Measurements from ENCODE around the gene ACTR1B.

- no peak for TF ChIP-seq EZH2phosphoT487 (IDR thresholded peaks at IDR 0.05; ENCODE audit: low read depth, severe bottlenecking, unreplicated experiment)
- no peak for TF ChIP-seq CTCF (IDR thresholded peaks at IDR 0.05; ENCODE audit: poor library complexity)
Measured at GRCh38 chr2:97708048-97708380, 44.2 kb upstream of the ACTR1B start.

All from hepatocyte (in vitro differentiated cells).